ENCODE data around the gene MISP. TPM values are rescaled to one million over a fixed set of nuclear protein-coding genes. Genes with fewer than 3 reads are reported as not detected.
"Not testable (repeated sequence)": the region's sequence is repeated elsewhere in the genome, so short reads cannot be mapped to it uniquely, and the experiment has no call there.

The MISP gene, protein sequence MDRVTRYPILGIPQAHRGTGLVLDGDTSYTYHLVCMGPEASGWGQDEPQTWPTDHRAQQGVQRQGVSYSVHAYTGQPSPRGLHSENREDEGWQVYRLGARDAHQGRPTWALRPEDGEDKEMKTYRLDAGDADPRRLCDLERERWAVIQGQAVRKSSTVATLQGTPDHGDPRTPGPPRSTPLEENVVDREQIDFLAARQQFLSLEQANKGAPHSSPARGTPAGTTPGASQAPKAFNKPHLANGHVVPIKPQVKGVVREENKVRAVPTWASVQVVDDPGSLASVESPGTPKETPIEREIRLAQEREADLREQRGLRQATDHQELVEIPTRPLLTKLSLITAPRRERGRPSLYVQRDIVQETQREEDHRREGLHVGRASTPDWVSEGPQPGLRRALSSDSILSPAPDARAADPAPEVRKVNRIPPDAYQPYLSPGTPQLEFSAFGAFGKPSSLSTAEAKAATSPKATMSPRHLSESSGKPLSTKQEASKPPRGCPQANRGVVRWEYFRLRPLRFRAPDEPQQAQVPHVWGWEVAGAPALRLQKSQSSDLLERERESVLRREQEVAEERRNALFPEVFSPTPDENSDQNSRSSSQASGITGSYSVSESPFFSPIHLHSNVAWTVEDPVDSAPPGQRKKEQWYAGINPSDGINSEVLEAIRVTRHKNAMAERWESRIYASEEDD
- 1 to 10 TPM; 7.6 to 9.7 (median 8.0) TPM for polyA plus RNA-seq (ENCODE audit: insufficient read length in 4 of 4)

DNA sequence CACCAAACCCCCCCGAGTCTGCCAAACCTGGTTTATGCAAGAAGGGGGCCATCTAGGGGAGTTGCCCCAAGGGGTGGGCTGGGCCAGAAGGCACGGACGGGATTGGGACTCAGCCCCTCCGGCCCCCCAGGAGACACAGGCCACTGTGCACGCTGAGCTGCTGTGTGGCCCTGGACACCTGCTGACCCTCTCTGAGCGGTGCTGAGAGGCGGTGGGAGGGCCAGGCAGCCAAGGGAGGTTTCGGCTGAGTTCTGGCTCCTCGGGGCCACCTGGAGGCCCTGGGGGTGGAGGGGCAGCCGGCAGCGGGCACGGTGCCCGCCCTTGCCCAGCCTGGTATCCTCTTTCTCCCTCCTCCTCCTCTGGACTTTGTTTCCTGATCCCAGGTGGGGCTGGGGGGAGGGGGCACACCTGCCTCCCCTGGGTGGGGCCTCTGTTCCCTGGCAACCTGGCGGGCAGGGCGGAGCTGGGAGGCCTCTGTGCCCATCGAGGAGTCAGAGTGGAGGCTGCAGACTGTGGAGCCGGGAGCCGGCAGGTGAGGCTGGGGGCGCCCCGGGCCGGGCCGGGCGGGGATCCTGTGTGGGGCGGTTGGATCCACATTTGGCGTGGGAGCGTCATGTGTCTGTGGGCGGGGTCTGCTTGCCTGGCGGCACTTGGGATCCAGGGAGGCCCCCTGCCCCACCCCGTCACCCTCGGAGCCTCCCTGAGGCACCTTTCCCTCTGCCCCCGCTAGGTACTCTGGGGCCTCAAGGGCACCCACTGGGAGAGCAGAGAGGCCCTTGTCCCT, at the start of gene MISP:
TSS of gene MISP (plus strand) at position 473 of the 784 bp plus-strand sequence. CDS start 5,835 bp downstream, outside the sequence.
- DNase-seq (ENCODE audit: low read depth in 4 of 4, low spot score in 3 of 4): no peak

DNA sequence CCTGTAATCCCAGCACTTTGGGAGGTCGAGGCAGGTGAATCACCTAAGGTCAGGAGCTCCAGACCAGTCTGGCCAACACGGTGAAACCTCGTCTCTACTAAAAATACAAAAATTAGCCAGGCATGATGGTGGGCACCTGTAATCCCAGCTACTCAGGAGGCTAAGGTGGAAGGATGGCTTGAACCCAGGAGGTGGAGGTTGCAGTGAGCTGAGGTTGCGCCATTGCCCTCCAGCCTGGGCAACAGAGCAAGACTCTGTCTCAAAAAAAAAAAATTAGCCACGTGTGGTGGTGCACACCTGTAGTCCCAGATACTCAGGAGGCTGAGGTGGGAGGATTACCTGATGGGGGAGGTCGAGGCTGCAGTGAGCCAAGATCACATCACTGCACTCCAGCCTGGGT, 48.1 kb upstream of the MISP start:
- DNase-seq (ENCODE audit: low read depth in 4 of 4, low spot score in 3 of 4): not testable (repeated sequence)

DNA sequence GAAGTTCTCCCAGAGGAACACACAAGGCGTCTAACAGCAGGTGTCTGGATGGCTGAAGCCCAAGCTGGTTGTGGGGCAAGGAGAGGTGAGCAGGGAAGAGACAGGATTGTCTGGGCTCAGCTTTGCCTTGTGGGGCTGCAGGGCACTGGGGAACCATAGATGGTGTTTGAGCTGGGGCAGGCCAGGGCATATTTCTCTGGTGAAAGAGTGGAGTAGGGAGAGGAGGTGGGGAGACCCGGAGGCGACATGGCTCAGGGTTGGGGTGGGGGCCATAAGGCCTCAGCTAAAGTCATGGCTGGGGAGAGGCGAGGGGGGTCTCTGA, 47.6 kb upstream of the MISP start:
- DNase-seq (ENCODE audit: low read depth in 4 of 4, low spot score in 3 of 4): no peak

DNA sequence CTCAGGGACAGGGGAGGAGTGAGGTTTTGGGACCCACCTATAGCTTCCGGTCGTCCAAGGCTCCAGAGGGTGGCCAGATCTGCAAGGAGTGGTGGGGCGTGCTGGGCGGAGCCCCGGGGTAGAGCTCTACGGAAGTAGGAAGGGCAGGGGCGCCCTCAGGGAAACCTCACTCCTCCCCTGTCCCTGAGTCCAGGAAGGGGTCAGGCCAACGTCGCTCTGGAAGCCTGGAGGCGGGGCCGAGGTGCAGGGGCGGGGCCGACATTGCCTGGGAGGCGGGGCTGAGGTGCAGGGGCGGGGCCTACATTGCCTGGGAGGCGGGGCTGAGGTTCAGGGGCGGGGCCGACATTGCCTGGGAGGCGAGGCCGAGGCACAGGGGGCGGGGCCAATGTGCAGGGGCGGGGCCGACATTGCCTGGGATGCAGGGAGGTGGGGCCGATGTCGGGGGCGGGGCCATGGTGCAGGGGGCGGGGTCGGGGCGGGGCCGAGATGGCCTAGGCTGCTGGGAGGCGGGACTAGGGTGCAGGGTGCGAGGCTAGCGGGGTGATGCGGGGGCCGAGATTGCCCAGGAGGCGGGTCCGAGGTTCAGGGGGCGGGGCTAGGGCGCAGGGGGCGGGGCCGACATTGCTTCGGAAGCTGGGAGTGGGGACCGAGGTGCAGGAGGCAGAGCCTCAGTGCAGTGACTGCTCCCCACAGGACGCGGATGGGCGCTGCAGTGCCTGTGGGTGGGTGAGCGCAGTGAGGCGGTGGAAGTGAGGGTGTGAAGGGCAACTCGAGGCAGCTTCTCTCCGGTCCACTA, 47.1 kb upstream of the MISP start:
- DNase-seq (ENCODE audit: low read depth in 4 of 4, low spot score in 3 of 4): no peak

DNA sequence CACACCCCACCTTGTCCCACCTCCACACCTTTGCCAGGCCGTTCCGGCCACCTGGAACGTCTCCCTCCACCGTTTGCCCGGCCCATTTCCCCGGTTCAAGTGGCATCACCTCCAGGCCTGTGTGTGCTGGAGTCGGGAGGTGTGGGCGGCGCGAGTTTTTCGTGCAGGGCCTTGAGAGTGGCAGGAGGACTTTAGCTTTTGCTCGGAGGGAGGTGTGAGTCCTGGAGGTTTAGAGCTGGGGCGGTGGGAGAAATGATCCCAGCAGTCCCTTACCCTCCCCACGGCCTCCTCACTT, 46.5 kb upstream of the MISP start:
- DNase-seq (ENCODE audit: low read depth in 4 of 4, low spot score in 3 of 4): no peak

DNA sequence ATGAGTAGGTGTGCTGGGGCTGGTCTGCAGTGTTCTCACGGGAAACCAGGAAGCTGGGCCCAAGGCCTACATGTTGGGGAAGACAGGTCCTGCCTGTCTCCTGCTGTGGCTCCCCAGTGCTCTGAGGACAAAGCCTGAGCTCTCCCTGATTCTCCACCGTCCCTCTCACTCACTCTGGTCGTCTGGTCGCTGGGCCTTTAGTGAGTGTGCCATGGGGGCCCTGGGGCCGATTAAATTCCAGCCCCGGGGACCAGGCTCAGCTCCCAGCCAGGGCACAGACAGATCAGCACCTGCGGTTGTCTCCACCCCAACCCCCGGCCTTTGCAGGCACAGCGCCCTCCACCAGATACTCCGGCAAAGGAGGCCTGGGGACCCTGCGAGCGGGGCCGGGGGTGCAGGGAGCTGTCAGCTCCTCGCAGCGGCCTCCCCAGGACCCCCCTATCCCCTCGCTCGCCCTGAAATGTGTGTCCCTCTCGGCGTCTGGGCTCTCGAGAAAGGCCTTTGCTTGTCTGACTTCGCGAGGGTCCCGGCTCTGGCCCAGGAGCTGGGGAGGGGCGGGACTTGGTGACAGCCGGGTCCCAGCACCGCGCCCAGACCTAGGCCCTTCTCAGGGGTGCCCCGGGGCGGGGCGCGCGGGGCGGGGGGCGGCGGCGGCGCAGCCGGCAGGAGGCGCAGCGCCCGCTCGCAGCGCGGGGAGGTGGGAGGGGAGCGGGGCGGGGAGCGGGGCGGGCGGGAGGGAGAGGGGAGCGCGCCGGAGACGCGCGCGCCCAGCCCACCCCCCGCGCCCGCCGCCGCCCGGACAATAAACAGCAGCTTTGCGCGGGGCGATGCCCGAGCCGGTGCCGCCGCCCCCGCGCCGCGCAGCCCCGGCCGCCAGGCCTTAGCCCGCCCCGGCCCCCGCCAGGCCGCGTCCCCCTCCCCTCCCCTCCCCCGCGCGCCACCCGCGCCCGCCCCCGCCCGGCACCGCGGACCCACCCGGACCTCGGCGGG, 42.5 kb upstream of the MISP start, which contains the start of gene PALM:
TSS of gene PALM (plus strand) at position 782 of the 990 bp plus-strand sequence. CDS start 212 bp downstream, outside the sequence.
- DNase-seq (ENCODE audit: low read depth in 4 of 4, low spot score in 3 of 4): no peak

DNA sequence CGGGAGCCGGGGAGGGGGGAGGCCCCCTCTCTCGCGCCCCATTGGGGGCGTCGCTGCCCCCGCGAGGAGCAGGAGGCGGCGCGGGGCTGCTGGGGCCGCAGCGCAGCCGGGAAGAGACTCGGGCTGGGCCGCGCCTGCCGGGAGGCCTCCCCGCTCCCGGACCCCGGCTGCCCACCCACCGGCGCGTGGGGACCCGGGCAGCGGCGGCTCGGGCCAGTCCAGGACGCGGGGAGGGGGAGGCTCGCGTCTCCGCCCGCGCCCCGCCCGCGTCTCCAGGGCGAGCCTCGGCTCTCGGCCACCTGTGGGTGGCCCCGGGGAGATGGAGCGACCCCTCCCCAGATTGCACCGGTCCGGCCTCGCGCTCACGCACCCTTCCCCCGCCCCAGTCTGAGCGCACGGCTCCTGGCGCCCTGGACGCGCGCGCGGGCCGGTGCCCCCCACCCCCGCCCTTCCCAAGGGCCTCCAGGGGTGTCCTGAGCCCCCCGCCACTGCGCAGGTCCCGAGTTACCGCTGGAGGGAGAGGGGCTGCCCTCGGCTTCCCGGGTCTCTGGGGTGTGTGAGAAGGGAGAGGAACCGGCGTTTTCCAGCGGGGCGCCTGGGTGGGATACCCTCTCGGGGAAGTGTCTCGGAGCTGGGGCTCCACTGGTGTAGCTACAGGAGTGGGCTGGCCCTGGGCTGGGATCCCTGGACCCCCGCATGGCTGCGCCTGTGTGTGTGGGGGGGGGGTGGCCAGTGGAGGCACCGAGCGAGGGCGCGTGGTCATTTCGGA, 41.5 kb upstream of the MISP start:
- DNase-seq (ENCODE audit: low read depth in 4 of 4, low spot score in 3 of 4): no peak

DNA sequence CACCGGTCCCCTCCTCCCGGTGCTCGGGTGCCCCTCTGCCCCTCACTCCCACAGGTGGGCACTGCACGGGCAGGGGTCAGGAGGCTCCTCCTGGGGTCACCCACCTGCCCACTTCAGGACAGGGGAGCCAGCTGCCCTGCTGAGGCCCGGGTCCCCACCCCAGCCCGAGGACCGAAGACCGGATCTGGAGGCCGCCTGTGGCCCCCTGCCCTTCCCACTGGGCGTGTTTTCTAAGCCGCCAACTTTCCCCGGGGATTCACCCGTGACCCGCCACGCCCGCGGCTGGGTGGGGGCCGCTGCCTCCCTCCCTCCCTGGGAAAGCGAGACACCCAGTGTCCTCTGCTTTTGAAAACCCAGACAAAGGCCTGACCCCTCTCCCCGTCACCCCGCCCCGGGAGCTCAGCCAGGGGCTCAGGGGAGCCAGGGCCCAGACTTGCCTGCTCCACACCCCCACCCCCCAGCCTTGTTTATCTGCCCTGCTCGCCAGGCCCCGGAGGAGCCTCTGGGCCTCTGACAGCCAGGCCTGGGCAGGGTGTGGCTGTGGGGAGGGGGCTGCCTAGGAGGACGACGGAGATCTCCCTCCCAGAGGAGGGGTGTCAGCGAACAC, 40.8 kb upstream of the MISP start:
- DNase-seq (ENCODE audit: low read depth in 4 of 4, low spot score in 3 of 4): no peak

DNA sequence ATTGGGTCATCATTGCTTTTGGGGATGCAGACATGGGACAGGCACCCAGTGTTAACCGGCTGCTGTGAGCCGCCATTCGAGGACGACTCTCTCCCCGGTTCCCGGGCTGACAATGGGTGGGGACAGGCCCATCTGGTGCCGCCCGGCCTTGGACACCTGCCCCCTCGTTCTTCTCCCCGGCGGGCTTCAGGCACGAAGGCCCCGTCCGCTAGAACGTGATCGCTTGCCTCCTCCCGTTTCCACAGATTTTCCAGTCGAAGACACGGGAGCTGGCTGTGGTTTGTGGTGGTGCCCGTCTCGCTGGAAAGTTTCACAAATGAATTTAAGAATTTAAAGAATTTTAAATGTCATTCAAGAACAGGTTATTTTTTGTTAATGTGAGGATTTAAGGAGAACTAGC, 40.1 kb upstream of the MISP start:
- no peak for DNase-seq (ENCODE audit: low read depth in 4 of 4, low spot score in 3 of 4)

DNA sequence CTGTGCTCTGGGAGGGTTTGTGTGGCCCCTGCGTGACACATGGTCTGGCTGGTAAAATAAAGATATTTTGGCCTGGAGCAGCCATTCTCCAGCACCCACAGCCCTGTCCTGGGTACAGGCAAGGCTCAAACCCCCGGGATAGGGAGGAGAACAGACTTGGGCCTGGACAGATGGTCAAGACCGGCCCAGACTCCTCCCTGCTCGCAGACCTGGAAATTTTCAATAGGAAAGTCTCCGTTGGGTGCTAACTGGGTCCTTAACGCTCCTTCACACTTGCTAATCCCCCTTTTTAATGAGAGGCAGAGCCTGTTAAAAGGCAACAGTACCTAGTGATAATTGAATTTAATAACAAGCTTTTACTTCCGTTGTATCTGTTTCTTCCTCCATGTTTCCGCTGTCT, 39.7 kb upstream of the MISP start:
- no peak for DNase-seq (ENCODE audit: low read depth in 4 of 4, low spot score in 3 of 4)

DNA sequence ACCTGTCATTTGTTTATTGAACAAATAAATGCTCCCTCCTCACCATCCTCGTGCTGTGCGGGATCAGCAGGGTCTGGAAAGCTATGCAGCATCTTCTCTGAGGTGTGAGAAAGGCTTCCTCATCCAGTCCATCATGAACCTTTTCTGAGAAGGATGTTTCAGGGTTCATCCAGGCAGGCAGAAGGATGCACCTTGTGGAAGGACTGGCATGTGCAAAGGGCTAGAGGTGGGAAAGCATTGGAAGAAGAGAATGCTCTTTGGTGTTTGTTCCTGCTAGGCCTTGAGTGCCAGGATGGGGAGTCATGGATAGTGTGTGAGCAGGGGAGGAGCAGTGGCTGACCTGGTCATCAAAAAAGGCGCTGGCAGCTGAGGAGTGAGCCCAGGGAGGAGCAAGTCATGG, 35.6 kb upstream of the MISP start:
- DNase-seq (ENCODE audit: low read depth in 4 of 4, low spot score in 3 of 4): no peak

DNA sequence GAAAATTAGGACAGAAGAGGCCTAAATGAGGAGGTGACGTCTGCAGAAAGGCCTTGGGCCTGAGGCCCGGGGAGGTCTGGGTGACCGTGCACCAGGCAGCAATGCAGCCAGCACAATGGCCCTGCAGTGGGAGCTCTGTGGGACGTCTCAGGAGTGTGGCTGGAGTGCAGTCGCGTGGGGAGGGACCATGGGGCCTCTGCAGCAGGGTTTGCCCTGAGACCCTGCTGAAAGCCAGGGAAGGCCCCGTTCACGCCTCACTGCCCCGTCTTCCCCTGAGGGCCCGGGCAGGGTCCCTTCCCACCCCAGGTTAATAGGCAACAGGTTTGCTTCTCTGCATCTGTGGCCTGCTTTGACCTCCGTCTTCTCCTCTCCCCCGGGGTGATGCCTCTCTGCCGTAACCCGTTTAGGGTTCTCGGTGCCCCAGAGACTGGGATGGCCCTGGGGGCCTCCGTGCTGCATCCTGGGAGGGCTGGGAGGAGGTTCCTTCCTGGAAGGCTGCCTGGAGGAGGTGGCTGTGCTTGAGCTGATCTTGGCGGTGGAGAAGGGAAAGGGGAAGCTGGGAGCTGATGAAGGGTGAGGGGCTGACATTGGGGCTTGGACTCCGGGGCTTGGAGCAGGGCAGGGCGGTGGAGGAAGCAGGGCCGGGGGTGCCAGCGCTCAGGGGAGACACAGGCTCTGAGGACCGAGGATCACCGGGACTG, 32.5 kb upstream of the MISP start:
- no peak for DNase-seq (ENCODE audit: low read depth in 4 of 4, low spot score in 3 of 4)

DNA sequence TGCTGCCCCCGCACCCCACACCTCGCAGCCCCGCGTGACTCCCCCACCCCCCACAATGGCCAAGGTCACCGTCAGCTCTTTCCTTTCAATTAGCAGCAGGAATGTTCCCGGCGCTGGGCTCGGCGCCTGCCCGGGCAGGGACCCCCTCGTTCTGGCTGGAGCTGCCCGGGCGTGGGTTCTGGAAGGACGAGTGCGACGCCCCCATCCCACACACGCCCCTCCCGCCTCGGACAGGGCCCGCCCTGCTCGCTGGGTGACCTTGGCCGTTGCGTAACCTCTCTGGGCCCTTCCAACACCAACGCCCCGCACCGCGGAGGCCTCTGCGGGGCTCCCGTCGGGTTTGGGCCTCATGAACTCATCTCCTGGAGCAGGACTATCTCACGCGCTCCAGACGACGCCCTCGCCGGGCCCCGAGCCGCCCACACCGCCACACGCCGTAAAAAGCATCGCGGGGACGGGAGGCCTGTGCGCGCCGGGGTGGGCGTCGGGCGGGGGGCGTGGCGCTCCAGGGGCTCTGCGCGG, 31.9 kb upstream of the MISP start:
- DNase-seq (ENCODE audit: low read depth in 4 of 4, low spot score in 3 of 4): no peak

DNA sequence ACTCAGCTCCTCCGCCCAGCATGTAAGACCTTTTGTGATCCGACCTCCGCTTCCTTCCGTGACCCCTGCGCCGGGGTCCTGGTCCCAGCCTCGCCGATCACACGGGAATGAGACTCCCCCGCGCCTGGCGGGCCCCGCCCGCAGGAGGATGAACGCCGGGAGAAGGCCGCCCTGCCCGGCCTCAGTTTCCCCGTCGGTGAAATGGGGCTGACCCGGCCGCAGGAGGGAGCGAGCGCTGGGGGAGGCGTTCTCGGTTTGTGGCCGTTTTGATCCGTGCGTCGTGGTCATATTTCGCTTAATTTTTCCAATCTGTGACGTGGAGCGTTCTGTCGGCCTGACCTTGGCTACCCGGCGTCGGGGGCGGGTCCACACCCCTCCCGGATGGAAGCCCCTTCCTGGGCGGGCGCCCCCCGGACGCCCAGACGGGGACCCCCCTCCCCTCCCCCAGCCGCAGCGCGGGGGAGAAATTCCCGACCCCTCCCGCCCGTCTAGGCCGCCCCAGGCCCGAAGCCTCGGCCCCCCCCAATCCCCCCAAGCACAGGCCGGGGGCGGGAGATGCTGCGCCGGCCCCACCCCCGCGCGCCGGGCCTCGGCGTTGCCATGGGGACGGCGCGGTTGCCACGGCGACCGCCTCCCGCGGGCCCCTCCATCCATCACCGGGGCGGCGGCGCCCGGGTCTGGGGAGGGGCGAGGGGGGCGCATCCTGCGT, 31.1 kb upstream of the MISP start:
- no peak for DNase-seq (ENCODE audit: low read depth in 4 of 4, low spot score in 3 of 4)

DNA sequence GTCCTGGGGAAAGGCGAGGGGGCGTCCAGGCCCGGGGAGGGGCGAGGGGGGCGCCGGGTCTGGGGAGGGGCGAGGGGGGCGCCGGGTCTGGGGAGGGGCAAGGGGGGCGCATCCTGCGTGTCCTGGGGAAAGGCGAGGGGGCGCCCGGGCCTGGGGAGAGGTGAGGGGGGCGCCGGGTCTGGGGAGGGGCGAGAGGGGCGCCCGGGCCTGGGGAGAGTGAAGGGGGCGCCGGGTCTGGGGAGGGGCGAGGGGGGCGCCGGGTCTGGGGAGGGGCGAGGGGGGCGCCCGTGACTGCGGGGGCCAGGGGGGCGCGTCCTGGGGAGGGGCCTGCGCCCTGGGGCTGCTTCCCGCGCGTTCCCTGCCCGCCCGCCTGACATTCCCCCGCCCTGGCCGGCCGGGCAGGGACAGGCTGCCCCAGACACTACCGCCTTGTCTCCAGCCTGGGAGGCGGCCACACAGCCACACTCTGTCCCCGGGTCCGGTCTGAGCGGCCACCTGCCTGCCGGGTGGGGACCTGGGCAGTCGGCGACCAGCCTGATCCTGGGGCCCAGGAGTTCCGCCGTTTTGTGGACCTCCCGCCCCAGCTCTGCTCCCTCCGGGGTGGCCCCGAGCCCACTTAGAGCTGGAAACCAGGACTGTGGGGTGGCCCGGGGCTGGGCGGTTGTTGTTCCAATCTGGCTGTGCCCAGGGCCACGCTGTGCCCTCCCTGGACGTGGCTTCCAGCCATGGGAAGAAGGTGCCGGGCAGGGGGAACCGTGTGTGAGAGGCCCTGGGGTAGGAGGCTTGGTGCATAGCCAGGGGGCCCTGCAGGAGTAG, 30.4 kb upstream of the MISP start:
- DNase-seq (ENCODE audit: low read depth in 4 of 4, low spot score in 3 of 4): no peak

DNA sequence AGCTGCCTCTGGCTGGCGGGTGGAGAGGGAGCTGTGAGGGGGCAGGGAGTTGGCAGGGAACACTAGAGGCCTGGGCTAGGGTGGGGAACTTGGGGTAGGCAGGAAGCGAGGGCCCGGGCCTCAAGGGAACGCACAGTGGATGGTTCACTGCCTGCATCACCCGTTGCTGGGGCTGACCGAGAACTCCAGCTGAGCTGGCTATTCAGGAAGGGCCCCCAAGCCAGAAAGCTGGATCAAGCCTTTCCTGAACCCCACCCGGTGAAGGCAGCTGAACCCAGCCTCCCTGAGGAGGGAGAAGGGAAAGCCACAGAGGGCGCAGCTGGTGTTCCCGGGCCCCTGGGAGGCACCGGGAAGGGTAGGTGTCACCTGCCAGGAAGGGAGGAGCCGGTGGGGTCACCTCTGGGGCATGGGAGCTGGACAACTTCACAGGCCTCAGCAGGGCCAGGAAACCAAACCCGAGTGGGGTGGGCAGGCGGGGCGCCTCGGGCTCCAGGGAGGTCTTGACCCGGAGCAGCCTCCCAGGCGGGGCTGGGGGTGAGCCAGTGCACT, 28.3 kb upstream of the MISP start:
- no peak for DNase-seq (ENCODE audit: low read depth in 4 of 4, low spot score in 3 of 4)

Data from right renal pelvis (tissue), 4 donors.